ENCODE results near the gene NAALADL2. TPM values are rescaled to one million over a fixed set of nuclear protein-coding genes. Genes with fewer than 3 reads are reported as not detected.

NAALADL2 gene
- total RNA-seq, 4 donors from 2014 or later, result 3.8 to 20.3 (median 8.6) TPM

GRCh38 chr3:175258763-175259162 is 399.6 kb downstream of the NAALADL2 start:
- TF ChIP-seq POLR2AphosphoS5 (IDR thresholded peaks at IDR 0.05) (no peak), EP300 (IDR thresholded peaks at IDR 0.05) (no peak), POLR2A (IDR thresholded peaks at IDR 0.05; ENCODE audit: low read depth) (no peak)
- TF ChIP-seq, protein P1, sequence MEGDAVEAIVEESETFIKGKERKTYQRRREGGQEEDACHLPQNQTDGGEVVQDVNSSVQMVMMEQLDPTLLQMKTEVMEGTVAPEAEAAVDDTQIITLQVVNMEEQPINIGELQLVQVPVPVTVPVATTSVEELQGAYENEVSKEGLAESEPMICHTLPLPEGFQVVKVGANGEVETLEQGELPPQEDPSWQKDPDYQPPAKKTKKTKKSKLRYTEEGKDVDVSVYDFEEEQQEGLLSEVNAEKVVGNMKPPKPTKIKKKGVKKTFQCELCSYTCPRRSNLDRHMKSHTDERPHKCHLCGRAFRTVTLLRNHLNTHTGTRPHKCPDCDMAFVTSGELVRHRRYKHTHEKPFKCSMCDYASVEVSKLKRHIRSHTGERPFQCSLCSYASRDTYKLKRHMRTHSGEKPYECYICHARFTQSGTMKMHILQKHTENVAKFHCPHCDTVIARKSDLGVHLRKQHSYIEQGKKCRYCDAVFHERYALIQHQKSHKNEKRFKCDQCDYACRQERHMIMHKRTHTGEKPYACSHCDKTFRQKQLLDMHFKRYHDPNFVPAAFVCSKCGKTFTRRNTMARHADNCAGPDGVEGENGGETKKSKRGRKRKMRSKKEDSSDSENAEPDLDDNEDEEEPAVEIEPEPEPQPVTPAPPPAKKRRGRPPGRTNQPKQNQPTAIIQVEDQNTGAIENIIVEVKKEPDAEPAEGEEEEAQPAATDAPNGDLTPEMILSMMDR (IDR thresholded peaks at IDR 0.05), result no peak
- Histone ChIP-seq H3K9me3 (no peaks in the 10 kb centered on the region), H3K4me3 (no peak overlapping the region), H3K27me3 (no peaks in the 10 kb centered on the region), H3K36me3 (no peaks in the 10 kb centered on the region), H3K27ac (replicated peaks in 1 of 4) (no peak overlapping the region), H3K4me1 (no peaks in the 10 kb centered on the region)
- no peak for DNase-seq (ENCODE audit: extremely low spot score)
- intact Hi-C loops (cut with DNase I), result no loop called here
- 80% methylated on average over 4 of the region's 4 CpGs for WGBS

- DNase-seq (ENCODE audit: extremely low spot score), result no peak
- TF ChIP-seq POLR2A (IDR thresholded peaks at IDR 0.05; ENCODE audit: low read depth), result no peak
- TF ChIP-seq POLR2AphosphoS5 (IDR thresholded peaks at IDR 0.05), result no peak
- TF ChIP-seq, protein P1 (IDR thresholded peaks at IDR 0.05), result no peak
- TF ChIP-seq EP300 (IDR thresholded peaks at IDR 0.05), result no peak
- Histone ChIP-seq H3K36me3 (no peaks in the 10 kb centered on the region), H3K27ac (replicated peaks in 1 of 4) (no peak overlapping the region), H3K4me1 (no peaks in the 10 kb centered on the region), H3K4me3 (no peak overlapping the region), H3K27me3 (no peaks in the 10 kb centered on the region), H3K9me3 (no peaks in the 10 kb centered on the region)
- intact Hi-C loops (cut with DNase I), result no loop called here
- WGBS, result 71% methylated on average over 3 of the region's 3 CpGs
These were observed 401.1 kb downstream of the NAALADL2 start for GRCh38 chr3:175260145-175260794.

DNA sequence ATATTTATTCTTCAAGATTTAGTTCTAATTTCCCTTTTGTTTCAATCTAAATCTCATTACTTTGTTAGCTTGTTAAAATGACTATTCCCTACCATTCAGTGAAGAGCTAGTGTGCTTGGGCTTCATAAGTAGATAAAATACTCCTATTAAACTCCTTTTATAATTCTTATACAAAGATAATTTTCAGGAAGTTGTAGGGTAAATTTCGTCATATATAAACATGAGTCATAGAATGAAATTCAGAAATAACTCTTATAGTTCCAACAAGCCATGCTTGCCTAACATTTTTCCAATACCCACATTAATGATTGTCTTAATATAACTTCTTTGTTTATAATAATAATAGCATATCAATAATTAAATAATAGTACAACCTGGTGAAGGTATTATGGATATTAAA is 407.3 kb downstream of the NAALADL2 start:
- no peaks in the 10 kb centered on the region for H3K9me3 ChIP-seq
- 75% methylated on average over 1 of the region's 1 CpG for WGBS
- H3K27me3 ChIP-seq, result no peaks in the 10 kb centered on the region
- DNase-seq (ENCODE audit: extremely low spot score), result no peak
- H3K4me3 ChIP-seq, result no peak overlapping the region
- H3K27ac ChIP-seq (replicated peaks in 1 of 4), result no peak overlapping the region
- TF ChIP-seq, protein P1 (IDR thresholded peaks at IDR 0.05), result no peak
- TF ChIP-seq POLR2A (IDR thresholded peaks at IDR 0.05; ENCODE audit: low read depth) (no peak), EP300 (IDR thresholded peaks at IDR 0.05) (no peak), POLR2AphosphoS5 (IDR thresholded peaks at IDR 0.05) (no peak)
- intact Hi-C loops (cut with DNase I), result no loop called here
- H3K36me3 ChIP-seq, result no peaks in the 10 kb centered on the region
- H3K4me1 ChIP-seq, result no peaks in the 10 kb centered on the region

GRCh38 chr3:175267121-175267531 is 408.0 kb downstream of the NAALADL2 start:
- Histone ChIP-seq H3K36me3 (no peaks in the 10 kb centered on the region), H3K9me3 (no peaks in the 10 kb centered on the region), H3K27ac (replicated peaks in 1 of 4) (no peak overlapping the region), H3K4me1 (no peaks in the 10 kb centered on the region), H3K27me3 (no peaks in the 10 kb centered on the region), H3K4me3 (no peak overlapping the region)
- DNase-seq (ENCODE audit: extremely low spot score), result no peak
- WGBS, result 97% methylated on average over 1 of the region's 1 CpG
- intact Hi-C loops (cut with DNase I), result no loop called here
- no peak for TF ChIP-seq POLR2A (IDR thresholded peaks at IDR 0.05; ENCODE audit: low read depth)
- TF ChIP-seq EP300 (IDR thresholded peaks at IDR 0.05), result no peak
- TF ChIP-seq, protein P1 (IDR thresholded peaks at IDR 0.05), result no peak
- no peak for TF ChIP-seq POLR2AphosphoS5 (IDR thresholded peaks at IDR 0.05)

- Histone ChIP-seq H3K9me3 (no peaks in the 10 kb centered on the region), H3K4me3 (no peak overlapping the region), H3K27me3 (no peaks in the 10 kb centered on the region), H3K4me1 (no peaks in the 10 kb centered on the region), H3K27ac (replicated peaks in 1 of 4) (no peak overlapping the region), H3K36me3 (no peaks in the 10 kb centered on the region)
- DNase-seq (ENCODE audit: extremely low spot score), result no peak
- no peak for TF ChIP-seq EP300 (IDR thresholded peaks at IDR 0.05)
- TF ChIP-seq POLR2AphosphoS5 (IDR thresholded peaks at IDR 0.05), result no peak
- 0% methylated on average over 1 of the region's 1 CpG for WGBS
- intact Hi-C loops (cut with DNase I), result no loop called here
These were observed 408.4 kb downstream of the NAALADL2 start for GRCh38 chr3:175267561-175267960.
